Lower leg skin (tissue), 4 donors: ENCODE results near the gene ARHGAP45. TPM values are rescaled to one million over a fixed set of nuclear protein-coding genes. Genes with fewer than 3 reads are reported as not detected.

ENCODE experiments used
- DNase-seq, 2 donors: peaks; one replicate each; pipeline ENCODE4 v3.0.0-alpha.2; 2019; ENCODE audit warnings: low spot score in 2 of 2
- H3K4me3 ChIP-seq: fragments of 200-600 bp; sonication (generic); 2 replicates; pipeline ENCODE4 v1.5.1; 2017; ENCODE audit warnings: mild to moderate bottlenecking, low read depth; ENCODE audit not compliant: poor library complexity, severe bottlenecking
- CTCF ChIP-seq, 3 donors: fragments of 450-650 bp; IDR thresholded peaks; one replicate each; pipeline ENCODE4 v1.5.1; 2016; ENCODE audit warnings: antibody characterized with exemption in 3 of 3, mild to moderate bottlenecking in 3 of 3, moderate library complexity in 2 of 3
- POLR2A ChIP-seq, 2 donors: fragments of 450-650 bp; IDR thresholded peaks; one replicate each; pipeline ENCODE4 v1.6.1; 2016 to 2017; ENCODE audit warnings: antibody characterized with exemption in 2 of 2, mild to moderate bottlenecking in 1 of 2, moderate library complexity in 1 of 2
- WGBS, 2 donors: methylation state at CpG; one replicate each; pipeline ENCODE4 v1.1.5; 2018; 5-methylcytosine and 5-hydroxymethylcytosine counted together
- intact Hi-C: fragments of 100-400 bp; cut with DNase I; formaldehyde crosslinking; loops from one replicate; pipeline ENCODE4 v1.15.0; 2023; ENCODE audit warnings: low total_unique reads
- total RNA-seq, 4 donors: library from RNA; depleted of rRNA; stranded (reverse); fragments of >200 nt; gene quantifications; one replicate each; pipeline ENCODE4 v1.1.0, GENCODE V29; 2016

Gene ARHGAP45
- total RNA-seq, 4 donors from 2014 or later, result 12.4 to 36.0 (median 14.4) TPM

GRCh38 chr19:1087813-1088415 is 20.9 kb downstream of the ARHGAP45 start:
- WGBS, 2 donors, result 62 to 66% methylated on average over 27 of the region's 27 CpGs
- DNase-seq, result no peak
- no peak overlapping the region for H3K4me3 ChIP-seq
- intact Hi-C loops, result no loop called here
- no peak for TF ChIP-seq POLR2A (IDR thresholded peaks at IDR 0.05)
- TF ChIP-seq CTCF (IDR thresholded peaks at IDR 0.05), result no peak

GRCh38 chr19:1088416-1089010 is 21.5 kb downstream of the ARHGAP45 start:
- WGBS, 2 donors, result 78 to 85% methylated on average over 21 of the region's 27 CpGs
- intact Hi-C loops, result no loop called here

GRCh38 chr19:1089126-1089771 is 22.3 kb downstream of the ARHGAP45 start:
- DNase-seq, result no peak
- intact Hi-C loops, result no loop called here
- no peak overlapping the region for H3K4me3 ChIP-seq
- no peak for TF ChIP-seq CTCF (IDR thresholded peaks at IDR 0.05)
- TF ChIP-seq POLR2A (IDR thresholded peaks at IDR 0.05), result no peak
- 93% methylated on average over 22 to 29 of the region's 32 CpGs for WGBS, 2 donors

More at GRCh38 chr19:1088416-1089010, 21.5 kb downstream of the ARHGAP45 start:
- H3K4me3 ChIP-seq, result no peak overlapping the region
- TF ChIP-seq POLR2A (IDR thresholded peaks at IDR 0.05) (no peak), CTCF (IDR thresholded peaks at IDR 0.05) (no peak)
- DNase-seq, result no peak

GRCh38 chr19:1089891-1090290 is 22.9 kb downstream of the ARHGAP45 start:
- DNase-seq, result no peak
- intact Hi-C loops, result no loop called here
- TF ChIP-seq POLR2A (IDR thresholded peaks at IDR 0.05) (no peak), CTCF (IDR thresholded peaks at IDR 0.05) (no peak)
- no peak overlapping the region for H3K4me3 ChIP-seq
- 71 to 83% methylated on average over 10 to 18 of the region's 22 CpGs for WGBS, 2 donors

GRCh38 chr19:1090731-1091543 is 24.0 kb downstream of the ARHGAP45 start:
- DNase-seq, result no peak
- WGBS, 2 donors, result 87 to 91% methylated on average over 34 to 37 of the region's 38 CpGs
- H3K4me3 ChIP-seq, result no peak overlapping the region
- intact Hi-C loops, result no loop called here
- TF ChIP-seq POLR2A (IDR thresholded peaks at IDR 0.05) (no peak), CTCF (IDR thresholded peaks at IDR 0.05) (no peak)
